Type B pancreatic cell (in vitro differentiated cells): ENCODE data around the gene PIGM. TPM values are rescaled to one million over a fixed set of nuclear protein-coding genes. Genes with fewer than 3 reads are reported as not detected.

Experiments
- DNase-seq: peaks from one replicate; pipeline ENCODE4 v3.0.0; 2021; ENCODE audit warnings: mixed read lengths; ENCODE audit not compliant: unreplicated experiment; ENCODE audit errors: extremely low spot score
- H3K27ac Mint-ChIP-seq: 2 replicates; pipeline ENCODE4 v1.8.0; 2021; ENCODE audit warnings: mild to moderate bottlenecking, mixed read lengths
- H3K27me3 Mint-ChIP-seq: 2 replicates; pipeline ENCODE4 v1.8.0; 2021; ENCODE audit warnings: mixed read lengths
- H3K36me3 Mint-ChIP-seq: 2 replicates; pipeline ENCODE4 v1.8.0; 2021; ENCODE audit warnings: mixed read lengths
- H3K4me1 Mint-ChIP-seq: one replicate; pipeline ENCODE4 v1.8.0; 2021; ENCODE audit warnings: mixed read lengths; ENCODE audit not compliant: unreplicated experiment
- H3K4me3 Mint-ChIP-seq: 2 replicates; pipeline ENCODE4 v1.8.0; 2021; ENCODE audit warnings: mild to moderate bottlenecking, mixed read lengths
- H3K9me3 Mint-ChIP-seq: 2 replicates; pipeline ENCODE4 v1.8.0; 2021; ENCODE audit warnings: mixed read lengths
- CTCF ChIP-seq: fragments of 200-600 bp; sonication (generic); conservative IDR thresholded peaks from 2 replicates; pipeline ENCODE4 v1.5.0; 2021; ENCODE audit warnings: antibody characterized with exemption, mild to moderate bottlenecking
- total RNA-seq: library from RNA; stranded (reverse); gene quantifications from 2 replicates; pipeline ENCODE4 v1.2.1, GENCODE V29; 2021; ENCODE audit warnings: low replicate concordance

The PIGM gene
- total RNA-seq, 1 donor from 2014 or later, result 12.0 TPM

GRCh38 chr1:159986093-159986492 is 45.7 kb downstream of the PIGM start:
- TF ChIP-seq CTCF, result no peak
- H3K4me3 Mint-ChIP-seq, result no peak overlapping the region
- H3K4me1 Mint-ChIP-seq, result no peaks in the 10 kb centered on the region
- DNase-seq, result no peak
- no peak overlapping the region for H3K27ac Mint-ChIP-seq
- H3K27me3 Mint-ChIP-seq, result peaks cover 10% of the 10 kb centered on the region
- H3K36me3 Mint-ChIP-seq, result no peaks in the 10 kb centered on the region
- H3K9me3 Mint-ChIP-seq, result no peaks in the 10 kb centered on the region

- TF ChIP-seq CTCF, result no peak
- H3K4me1 Mint-ChIP-seq, result no peaks in the 10 kb centered on the region
- H3K27me3 Mint-ChIP-seq, result peaks cover 10% of the 10 kb centered on the region
- DNase-seq, result no peak
- no peaks in the 10 kb centered on the region for H3K9me3 Mint-ChIP-seq
- H3K27ac Mint-ChIP-seq, result no peak overlapping the region
- H3K36me3 Mint-ChIP-seq, result no peaks in the 10 kb centered on the region
- no peak overlapping the region for H3K4me3 Mint-ChIP-seq
Observed at GRCh38 chr1:159985473-159985872, 46.3 kb downstream of the PIGM start.

- DNase-seq, result no peak
- no peak overlapping the region for H3K27ac Mint-ChIP-seq
- no peaks in the 10 kb centered on the region for H3K4me1 Mint-ChIP-seq
- TF ChIP-seq CTCF, result no peak
- peaks cover 22% of the 10 kb centered on the region for H3K27me3 Mint-ChIP-seq
- no peaks in the 10 kb centered on the region for H3K9me3 Mint-ChIP-seq
- H3K36me3 Mint-ChIP-seq, result no peaks in the 10 kb centered on the region
- no peak overlapping the region for H3K4me3 Mint-ChIP-seq
Observed at GRCh38 chr1:159983681-159984080, 48.1 kb downstream of the PIGM start.

- Mint-ChIP-seq H3K36me3 (no peaks in the 10 kb centered on the region), H3K4me3 (no peak overlapping the region), H3K27ac (no peak overlapping the region), H3K4me1 (no peaks in the 10 kb centered on the region), H3K9me3 (no peaks in the 10 kb centered on the region), H3K27me3 (peaks cover 28% of the 10 kb centered on the region)
- no peak for TF ChIP-seq CTCF
- no peak for DNase-seq
Observed at GRCh38 chr1:159982280-159982679, 49.5 kb downstream of the PIGM start.

GRCh38 chr1:159981351-159982055 is 50.3 kb downstream of the PIGM start:
- Mint-ChIP-seq H3K4me1 (no peaks in the 10 kb centered on the region), H3K9me3 (no peaks in the 10 kb centered on the region), H3K27me3 (peaks cover 31% of the 10 kb centered on the region), H3K27ac (no peak overlapping the region), H3K4me3 (no peak overlapping the region), H3K36me3 (no peaks in the 10 kb centered on the region)
- TF ChIP-seq CTCF, result no peak
- DNase-seq, result no peak
